SK-N-SH treated with all-trans-retinoic acid at 6 μM for 48 hours (cell line): ENCODE results near the gene SP1.
"Not testable (repeated sequence)": the region's sequence is repeated elsewhere in the genome, so short reads cannot be mapped to it uniquely, and the experiment has no call there.

ENCODE experiments used
- BACH2 ChIP-seq: fragments of 250-450 bp; sonication (Bioruptor Pico); IDR thresholded peaks from 2 replicates; pipeline ENCODE4 v1.9.0; 2021; ENCODE audit warnings: mild to moderate bottlenecking, borderline replicate concordance
- CSDC2 ChIP-seq: fragments of 250-450 bp; sonication (Bioruptor Pico); IDR thresholded peaks from 2 replicates; pipeline ENCODE4 v1.5.0; 2020; ENCODE audit warnings: mild to moderate bottlenecking, moderate library complexity
- GLIS3 ChIP-seq: fragments of 250-450 bp; sonication (Bioruptor Pico); IDR thresholded peaks from 2 replicates; pipeline ENCODE4 v1.5.0; 2020; ENCODE audit warnings: mild to moderate bottlenecking, moderate library complexity
- OSR1 ChIP-seq: fragments of 250-450 bp; sonication (Bioruptor Pico); IDR thresholded peaks from 2 replicates; pipeline ENCODE4 v1.8.0; 2022; ENCODE audit warnings: moderate library complexity, mild to moderate bottlenecking, inconsistent platforms
- PATZ1 ChIP-seq: fragments of 250-450 bp; sonication (Bioruptor Pico); IDR thresholded peaks from 2 replicates; pipeline ENCODE4 v1.8.0; 2020; ENCODE audit warnings: mild to moderate bottlenecking, moderate library complexity, borderline replicate concordance
- PPARA ChIP-seq: fragments of 250-450 bp; sonication (Bioruptor Pico); IDR thresholded peaks from 2 replicates; pipeline ENCODE4 v1.5.0; 2020; ENCODE audit warnings: mild to moderate bottlenecking, borderline replicate concordance
- RARB ChIP-seq: fragments of 250-450 bp; sonication (Bioruptor Pico); IDR thresholded peaks from 2 replicates; pipeline ENCODE4 v1.8.0; 2021; ENCODE audit warnings: mild to moderate bottlenecking, moderate library complexity
- TCF4 ChIP-seq: fragments of 250-450 bp; sonication (Bioruptor Pico); IDR thresholded peaks from 2 replicates; pipeline ENCODE4 v1.8.0; 2021; ENCODE audit warnings: mild to moderate bottlenecking, moderate library complexity, borderline replicate concordance
- TOX ChIP-seq: fragments of 250-450 bp; sonication (Bioruptor Pico); IDR thresholded peaks from 2 replicates; pipeline ENCODE4 v1.8.0; 2021; ENCODE audit warnings: mild to moderate bottlenecking, moderate library complexity, borderline replicate concordance
- TSHZ2 ChIP-seq: fragments of 250-450 bp; sonication (Bioruptor Pico); IDR thresholded peaks from 2 replicates; pipeline ENCODE4 v1.5.0; 2020; ENCODE audit warnings: mild to moderate bottlenecking, moderate library complexity
- ZC3H10 ChIP-seq: fragments of 250-450 bp; sonication (Bioruptor Pico); IDR thresholded peaks from 2 replicates; pipeline ENCODE4 v1.5.1; 2021; ENCODE audit warnings: mild to moderate bottlenecking, moderate library complexity
- ZFP30 ChIP-seq: fragments of 450-650 bp; formaldehyde crosslinking; IDR thresholded peaks from 2 replicates; pipeline ENCODE4 v1.5.0; 2022; ENCODE audit warnings: mild to moderate bottlenecking, moderate library complexity
- ZNF70 ChIP-seq: fragments of 450-650 bp; formaldehyde crosslinking; IDR thresholded peaks from 2 replicates; pipeline ENCODE4 v1.5.0; 2020; ENCODE audit warnings: mild to moderate bottlenecking, moderate library complexity

GRCh38 chr12:53402351-53402750 is 22.4 kb downstream of the SP1 start:
- not testable (repeated sequence) for TF ChIP-seq BACH2 (CRISPR knock-in tag); PATZ1 (CRISPR knock-in tag); OSR1 (CRISPR knock-in tag); RARB (CRISPR knock-in tag); GLIS3 (CRISPR knock-in tag); CSDC2 (CRISPR knock-in tag); TOX (CRISPR knock-in tag); ZFP30; TCF4 (CRISPR knock-in tag); ZC3H10 (CRISPR knock-in tag); PPARA (CRISPR knock-in tag); ZNF70 (CRISPR knock-in tag); TSHZ2 (CRISPR knock-in tag)
